Heart right ventricle (tissue), 16 donors: ENCODE results near the gene FGR. TPM values are rescaled to one million over a fixed set of nuclear protein-coding genes. Genes with fewer than 3 reads are reported as not detected.

Source experiments
- ATAC-seq, 8 donors: fragments of 200-7000 bp; cut with Tn5 transposase; one replicate each; pipeline ENCODE4 v1.9.1; 2020; ENCODE audit warnings: mild to moderate bottlenecking in 8 of 8, moderate library complexity in 8 of 8, moderate number of reproducible peaks in 1 of 8
- DNase-seq, 2 donors: peaks; one replicate each; pipeline ENCODE4 v3.0.0-alpha.2; 2020
- H3K27ac ChIP-seq, 10 donors: fragments of 200-600 bp; sonication (generic) in 2 of 10; one replicate each; pipeline versions ENCODE4 v1.5.0 to v1.8.0; 2020 to 2022; ENCODE audit warnings: mild to moderate bottlenecking in 3 of 10
- H3K27me3 ChIP-seq, 7 donors: fragments of 200-600 bp; one replicate each; pipeline ENCODE4 v1.8.0; 2021 to 2022; ENCODE audit warnings: mild to moderate bottlenecking in 2 of 7
- H3K36me3 ChIP-seq, 9 donors: fragments of 200-600 bp; sonication (generic) in 1 of 9; one replicate each; pipeline versions ENCODE4 v1.5.0 to v1.8.0; 2020 to 2022; ENCODE audit warnings: mild to moderate bottlenecking in 2 of 9
- H3K4me1 ChIP-seq, 9 donors: fragments of 200-600 bp; sonication (generic) in 1 of 9; one replicate each; pipeline versions ENCODE4 v1.5.0 to v1.8.0; 2020 to 2022; ENCODE audit warnings: mild to moderate bottlenecking in 4 of 9
- H3K4me3 ChIP-seq, 10 donors: fragments of 200-600 bp; sonication (generic) in 2 of 10; one replicate each; pipeline versions ENCODE4 v1.5.0 to v1.8.0; 2020 to 2022; ENCODE audit warnings: mild to moderate bottlenecking in 7 of 10, moderate library complexity in 2 of 10
- H3K9me3 ChIP-seq, 11 donors: fragments of 200-600 bp in 10 of 11; sonication (generic) in 2 of 11; one replicate each; pipeline versions ENCODE4 v1.5.0 to v1.8.0; 2013 to 2022; ENCODE audit warnings: mild to moderate bottlenecking in 2 of 11, control low read depth in 1 of 11, moderate library complexity in 1 of 11
- CTCF ChIP-seq, 9 donors: fragments of 200-600 bp; sonication (generic) in 2 of 9; IDR thresholded peaks; one replicate each; pipeline versions ENCODE4 v1.5.0 to v1.8.0; 2021 to 2022; ENCODE audit warnings: antibody characterized with exemption in 9 of 9, mild to moderate bottlenecking in 5 of 9, moderate library complexity in 1 of 9
- WGBS, 2 donors: extraction: QIAGEN DNeasy Blood & Tissue Kit; methylation state at CpG; one replicate each; pipeline ENCODE4 v1.1.7; 2013; ENCODE audit warnings: inconsistent platforms in 1 of 2; 5-methylcytosine and 5-hydroxymethylcytosine counted together
- intact Hi-C, 10 donors: fragments of 100-400 bp; cut with DNase I; formaldehyde crosslinking; loops; one replicate each; pipeline versions ENCODE4 v1.11.1 to v1.14.2; 2022
- polyA plus RNA-seq, 2 donors: library from polyadenylated mRNA; stranded (reverse); fragments of 200-250 nt; gene quantifications; one replicate each; pipeline ENCODE4 v1.2.3, GENCODE V29; 2013
- total RNA-seq, 10 donors: library from RNA; stranded (reverse); fragmentation: NEBNext Ultra II Directional in 3 of 10; extraction: Animal tissue kit (Norgen Biotek cat#: 25700) in 3 of 10; gene quantifications; one replicate each; pipeline versions ENCODE4 v1.2.1 to v1.2.4, GENCODE V29; 2021 to 2023
- donor health status: Arrhythmogenic right ventricular cardiomyopathy.
- donor health status: ischemic (EF 13 %, LVEDD 7.1; RV severe dilation, severe dysfunction).
- donor health status: healthy with polysubstance abuse.
- donor health status: DM: no; HTN: yes; CAD: no.
- donor health status: DM: no; HTN: no; CAD: no.
- donor health status: ischemic (EF 25% LVEDD 6.9; RV normal size, moderate dysfunction).
- donor health status: ischemic (EF 25% LVEDD 5.7; RV mildly dilated, moderate dysfunction).
- donor health status: healthy.
- donor health status: DM: yes; HTN: yes; CAD: no.
- donor health status: Ischemic cardiomyopathy.
- donor health status: ischemic (EF 35%, LVEDD 5.7; RV mildly dilated, moderate dysfunction).
- donor health status: nonischemic (EF 11% LVEDD 7.7; RV severe dilation, severe dysfunction).
- donor health status: DM: yes; HTN: yes; CAD: no.
- donor health status: PGD.
- donor health status: ischemic (EF 29% LVEDD 5.4; RV normal size, mild dysfunction).
- donor health status: nonischemic (EF 23%, LVEDD 6.1; RV moderate dilation, normal function).

The FGR gene
- total and polyA plus RNA-seq, 12 donors, result 1.4 to 11.0 (median 3.2) TPM

GRCh38 chr1:27612718-27613117, 22.3 kb downstream of the FGR start:
- Histone ChIP-seq H3K4me3 (no peak overlapping the region), H3K36me3 (peaks cover 0 to 57% (median 0%) of the 10 kb centered on the region in 9 donors), H3K4me1 (peaks cover 0 to 38% (median 8%) of the 10 kb centered on the region in 9 donors), H3K27ac (no peak overlapping the region), H3K27me3 (no peaks in the 10 kb centered on the region), H3K9me3 (no peaks in the 10 kb centered on the region)
- ATAC-seq (no peak), DNase-seq (no peak)
- 93 to 94% methylated on average over 12 of the region's 12 CpGs for WGBS, 2 donors
- TF ChIP-seq CTCF (IDR thresholded peaks at IDR 0.05), result no peak
- intact Hi-C loops, result loop anchor here in 1 of 10 donors (10.0 kb wide), 1 partner anchor 318 kb away; no protein-coding TSS in a partner anchor

GRCh38 chr1:27611450-27611849, 23.5 kb downstream of the FGR start:
- DNase-seq (no peak), ATAC-seq (no peak)
- intact Hi-C loops, result loop anchor here in 1 of 10 donors (10.0 kb wide), 1 partner anchor 317 kb away; no protein-coding TSS in a partner anchor
- Histone ChIP-seq H3K27ac (no peak overlapping the region), H3K4me1 (peaks cover 0 to 36% (median 12%) of the 10 kb centered on the region in 9 donors), H3K9me3 (no peaks in the 10 kb centered on the region), H3K27me3 (no peaks in the 10 kb centered on the region), H3K4me3 (no peak overlapping the region), H3K36me3 (peaks cover 0 to 46% (median 0%) of the 10 kb centered on the region in 9 donors)
- 84 to 88% methylated on average over 4 of the region's 4 CpGs for WGBS, 2 donors
- TF ChIP-seq CTCF (IDR thresholded peaks at IDR 0.05), result no peak

GRCh38 chr1:27609618-27610240, 25.3 kb downstream of the FGR start:
- Histone ChIP-seq H3K4me1 (peaks cover 0 to 45% (median 22%) of the 10 kb centered on the region in 9 donors), H3K27me3 (no peaks in the 10 kb centered on the region), H3K4me3 (no peak overlapping the region), H3K9me3 (no peaks in the 10 kb centered on the region), H3K27ac (no peak overlapping the region), H3K36me3 (peaks cover 0 to 31% (median 0%) of the 10 kb centered on the region in 9 donors)
- WGBS, 2 donors, result 83 to 88% methylated on average over 12 of the region's 12 CpGs
- TF ChIP-seq CTCF (IDR thresholded peaks at IDR 0.05), result no peak
- DNase-seq, result no peak
- intact Hi-C loops, result loop anchor here in 9 of 10 donors (1.0 to 10.0 kb wide), 12 partner anchors 53 to 315 kb away; partner anchors contain the start of genes GPR3 (in 1 of the 9) and WASF2 (in 1 of the 9)
- no peak for ATAC-seq

- peak in 1 of 8 donors; percentile 4 for ATAC-seq
- peaks cover 0 to 26% (median 0%) of the 10 kb centered on the region in 9 donors for H3K36me3 ChIP-seq
- no peaks in the 10 kb centered on the region for H3K9me3 ChIP-seq
- intact Hi-C loops, result loop anchor here in 9 of 10 donors (1.0 to 10.0 kb wide), 12 partner anchors 54 to 314 kb away; partner anchors contain the start of genes GPR3 (in 1 of the 9) and WASF2 (in 1 of the 9)
- no peaks in the 10 kb centered on the region for H3K27me3 ChIP-seq
- H3K4me1 ChIP-seq, result peaks cover 0 to 48% (median 25%) of the 10 kb centered on the region in 9 donors
- H3K27ac ChIP-seq, result no peak overlapping the region
- no peak for TF ChIP-seq CTCF (IDR thresholded peaks at IDR 0.05)
- 57 to 61% methylated on average over 3 of the region's 3 CpGs for WGBS, 2 donors
- no peak for DNase-seq
- no peak overlapping the region for H3K4me3 ChIP-seq
Observed at GRCh38 chr1:27609210-27609555, 25.8 kb downstream of the FGR start.
